Transverse colon (tissue), 4 donors: ENCODE data around the gene IQSEC3.

Source experiments
- EP300 ChIP-seq: sonication (generic); formaldehyde crosslinking; IDR thresholded peaks from one replicate; pipeline ENCODE4 v1.6.1; 2017; ENCODE audit warnings: antibody characterized with exemption, low read depth
- POLR2A ChIP-seq: fragments of 450-650 bp; IDR thresholded peaks from one replicate; pipeline ENCODE4 v1.6.1; 2016; ENCODE audit warnings: antibody characterized with exemption, mild to moderate bottlenecking, moderate library complexity
- POLR2AphosphoS5 ChIP-seq, 3 donors: sonication (generic); formaldehyde crosslinking; IDR thresholded peaks; one replicate each; pipeline ENCODE4 v1.6.1; 2016; ENCODE audit warnings: antibody characterized with exemption in 3 of 3
- TF ChIP-seq, protein P1 (sequence below), 5 experiments: fragments of 200-600 bp in 3 of 5; fragments of 450-650 bp in 2 of 5; sonication (generic) in 3 of 5; IDR thresholded peaks; 1 replicate in 2 of 5; 2 replicates in 3 of 5; pipeline ENCODE4 v1.5.1; 2016 to 2017; ENCODE audit warnings: antibody characterized with exemption in 5 of 5, inconsistent platforms in 3 of 5, mild to moderate bottlenecking in 2 of 5, moderate library complexity in 1 of 5

DNA sequence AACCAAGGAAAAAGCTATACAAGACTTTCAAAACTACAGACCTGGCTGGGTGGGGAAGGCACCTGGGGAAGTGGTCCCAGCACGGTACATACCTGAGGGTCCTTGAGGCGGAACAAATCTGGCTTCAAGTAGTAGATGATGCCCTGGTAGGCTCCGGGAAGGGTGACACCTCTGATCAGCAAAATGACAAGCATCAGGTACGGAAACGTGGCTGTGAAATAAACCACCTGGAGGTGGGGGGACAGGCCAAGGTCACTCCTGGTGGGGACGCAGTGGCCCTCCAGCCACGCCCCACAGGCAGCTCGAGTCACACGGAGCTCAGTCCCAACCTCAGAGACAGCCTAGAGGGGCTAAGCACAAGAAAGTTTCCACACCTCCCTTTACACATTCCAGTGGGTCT, 132.1 kb downstream of the IQSEC3 start:
- TF ChIP-seq, protein P1, sequence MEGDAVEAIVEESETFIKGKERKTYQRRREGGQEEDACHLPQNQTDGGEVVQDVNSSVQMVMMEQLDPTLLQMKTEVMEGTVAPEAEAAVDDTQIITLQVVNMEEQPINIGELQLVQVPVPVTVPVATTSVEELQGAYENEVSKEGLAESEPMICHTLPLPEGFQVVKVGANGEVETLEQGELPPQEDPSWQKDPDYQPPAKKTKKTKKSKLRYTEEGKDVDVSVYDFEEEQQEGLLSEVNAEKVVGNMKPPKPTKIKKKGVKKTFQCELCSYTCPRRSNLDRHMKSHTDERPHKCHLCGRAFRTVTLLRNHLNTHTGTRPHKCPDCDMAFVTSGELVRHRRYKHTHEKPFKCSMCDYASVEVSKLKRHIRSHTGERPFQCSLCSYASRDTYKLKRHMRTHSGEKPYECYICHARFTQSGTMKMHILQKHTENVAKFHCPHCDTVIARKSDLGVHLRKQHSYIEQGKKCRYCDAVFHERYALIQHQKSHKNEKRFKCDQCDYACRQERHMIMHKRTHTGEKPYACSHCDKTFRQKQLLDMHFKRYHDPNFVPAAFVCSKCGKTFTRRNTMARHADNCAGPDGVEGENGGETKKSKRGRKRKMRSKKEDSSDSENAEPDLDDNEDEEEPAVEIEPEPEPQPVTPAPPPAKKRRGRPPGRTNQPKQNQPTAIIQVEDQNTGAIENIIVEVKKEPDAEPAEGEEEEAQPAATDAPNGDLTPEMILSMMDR (IDR thresholded peaks at IDR 0.05), result no peak
- TF ChIP-seq POLR2A (no peak), EP300 (no peak), POLR2AphosphoS5 (IDR thresholded peaks at IDR 0.05) (no peak)
